Lower leg skin (tissue), 4 donors: Measurements from ENCODE around the gene ELOVL5. TPM values are rescaled to one million over a fixed set of nuclear protein-coding genes. Genes with fewer than 3 reads are reported as not detected.
A peak's percentile ranks its signal among the peaks of the same experiment; 100 is the strongest.

ENCODE experiments used
- DNase-seq, 2 donors: peaks; one replicate each; pipeline ENCODE4 v3.0.0-alpha.2; 2019; ENCODE audit warnings: low spot score in 2 of 2
- H3K4me3 ChIP-seq: fragments of 200-600 bp; sonication (generic); 2 replicates; pipeline ENCODE4 v1.5.1; 2017; ENCODE audit warnings: mild to moderate bottlenecking, low read depth; ENCODE audit not compliant: poor library complexity, severe bottlenecking
- CTCF ChIP-seq, 3 donors: fragments of 450-650 bp; IDR thresholded peaks; one replicate each; pipeline ENCODE4 v1.5.1; 2016; ENCODE audit warnings: antibody characterized with exemption in 3 of 3, mild to moderate bottlenecking in 3 of 3, moderate library complexity in 2 of 3
- POLR2A ChIP-seq, 2 donors: fragments of 450-650 bp; IDR thresholded peaks; one replicate each; pipeline ENCODE4 v1.6.1; 2016 to 2017; ENCODE audit warnings: antibody characterized with exemption in 2 of 2, mild to moderate bottlenecking in 1 of 2, moderate library complexity in 1 of 2
- WGBS, 2 donors: methylation state at CpG; one replicate each; pipeline ENCODE4 v1.1.5; 2018; 5-methylcytosine and 5-hydroxymethylcytosine counted together
- intact Hi-C: fragments of 100-400 bp; cut with DNase I; formaldehyde crosslinking; loops from one replicate; pipeline ENCODE4 v1.15.0; 2023; ENCODE audit warnings: low total_unique reads
- total RNA-seq, 4 donors: library from RNA; depleted of rRNA; stranded (reverse); fragments of >200 nt; gene quantifications; one replicate each; pipeline ENCODE4 v1.1.0, GENCODE V29; 2016

Gene ELOVL5
- 10 to 100 TPM; 20.7 to 45.0 (median 38.8) TPM for total RNA-seq

GRCh38 chr6:53348371-53349208, at the start of gene ELOVL5:
Gene ELOVL5, minus strand, starts transcription at chr6:53348950. Its CDS starts 53,251 bp downstream, at chr6:53295699.
- DNase-seq, result peak; percentile 96 to 99
- intact Hi-C loops, result no loop called here
- peak within 1 kb of the TSS; percentile 80 for H3K4me3 ChIP-seq
- 1% methylated on average over 45 to 58 of the region's 101 CpGs for WGBS, 2 donors
- TF ChIP-seq POLR2A (IDR thresholded peaks at IDR 0.05), result no peak
- TF ChIP-seq CTCF (IDR thresholded peaks at IDR 0.05), result no peak

GRCh38 chr6:53397283-53397682, 48.5 kb upstream of the ELOVL5 start:
- 70 to 79% methylated on average over 3 of the region's 3 CpGs for WGBS, 2 donors
- intact Hi-C loops, result no loop called here

GRCh38 chr6:53395986-53396385, 47.2 kb upstream of the ELOVL5 start:
- TF ChIP-seq CTCF (IDR thresholded peaks at IDR 0.05), result no peak
- TF ChIP-seq POLR2A (IDR thresholded peaks at IDR 0.05), result no peak
- no peak for DNase-seq
- H3K4me3 ChIP-seq, result no peak overlapping the region
- intact Hi-C loops, result no loop called here

More at GRCh38 chr6:53397283-53397682, 48.5 kb upstream of the ELOVL5 start:
- TF ChIP-seq POLR2A (IDR thresholded peaks at IDR 0.05) (no peak), CTCF (IDR thresholded peaks at IDR 0.05) (no peak)
- no peak for DNase-seq
- no peak overlapping the region for H3K4me3 ChIP-seq

GRCh38 chr6:53394704-53395103, 46.0 kb upstream of the ELOVL5 start:
- no peak for DNase-seq
- TF ChIP-seq CTCF (IDR thresholded peaks at IDR 0.05) (no peak), POLR2A (IDR thresholded peaks at IDR 0.05) (no peak)
- H3K4me3 ChIP-seq, result no peak overlapping the region
- 90 to 94% methylated on average over 3 of the region's 3 CpGs for WGBS, 2 donors
- intact Hi-C loops, result no loop called here

- 76 to 80% methylated on average over 3 of the region's 3 CpGs for WGBS, 2 donors
- TF ChIP-seq CTCF (IDR thresholded peaks at IDR 0.05) (no peak), POLR2A (IDR thresholded peaks at IDR 0.05) (no peak)
- H3K4me3 ChIP-seq, result no peak overlapping the region
- no peak for DNase-seq
- intact Hi-C loops, result no loop called here
These were observed 42.4 kb upstream of the ELOVL5 start for GRCh38 chr6:53391170-53391569.
